ENCODE data around the gene FALEC. TPM values are rescaled to one million over a fixed set of nuclear protein-coding genes. Genes with fewer than 3 reads are reported as not detected.

Gene FALEC
- total RNA-seq, 2 experiments from 2014 or later: not detected

GRCh38 chr1:150566589-150567340, 51.2 kb downstream of the FALEC start:
- no peak for TF ChIP-seq CTCF (IDR thresholded peaks at IDR 0.05)
- Mint-ChIP-seq H3K4me1 (ENCODE audit: low read depth) (peaks cover 79% of the 10 kb centered on the region), H3K36me3 (ENCODE audit: low read depth) (peaks cover 29% of the 10 kb centered on the region), H3K27ac (peak overlapping the region; percentile 97), H3K27me3 (no peaks in the 10 kb centered on the region), H3K9me3 (no peaks in the 10 kb centered on the region), H3K4me3 (peak overlapping the region; percentile 62)
- POLR2A ChIA-PET: interaction anchor here (0.7 to 24.5 kb wide), 3 partner anchors 9 to 51 kb away, joined by 3 to 678 read pairs (median 542); partner anchors contain the start of genes ENSA, FALEC and MCL1
- CTCF ChIA-PET: interaction anchor here (0.8 to 11.2 kb wide), 3 partner anchors 11 to 219 kb away, joined by 3 to 324 read pairs (median 42); partner anchors contain the start of genes ENSA and MCL1
- DNase-seq: no peak
- no peak for ATAC-seq
- intact Hi-C loops (cut with micrococcal nuclease): loop anchor here (10.0 kb wide), 1 partner anchor 128 kb away; the partner anchor contains the start of gene GOLPH3L

GRCh38 chr1:150567341-150567716, 51.8 kb downstream of the FALEC start:
- Mint-ChIP-seq H3K9me3 (no peaks in the 10 kb centered on the region), H3K4me1 (ENCODE audit: low read depth) (peaks cover 82% of the 10 kb centered on the region), H3K36me3 (ENCODE audit: low read depth) (peaks cover 32% of the 10 kb centered on the region), H3K27me3 (no peaks in the 10 kb centered on the region), H3K27ac (peak overlapping the region; percentile 97), H3K4me3 (peak overlapping the region; percentile 62)
- POLR2A ChIA-PET: interaction anchor here (0.7 to 24.5 kb wide), 7 partner anchors 9 to 323 kb away, joined by 3 to 678 read pairs (median 5); partner anchors contain the start of genes ENSA, FALEC, GOLPH3L and MCL1
- peak; percentile 35 for ATAC-seq
- intact Hi-C loops (cut with micrococcal nuclease): loop anchor here (10.0 kb wide), 1 partner anchor 127 kb away; the partner anchor contains the start of gene GOLPH3L
- peak; percentile 85 for DNase-seq
- no peak for TF ChIP-seq CTCF (IDR thresholded peaks at IDR 0.05)
- CTCF ChIA-PET: interaction anchor here (4.1 to 15.9 kb wide), 3 partner anchors 6 to 53 kb away, joined by 42 to 324 read pairs (median 237); partner anchors contain the start of genes ENSA and MCL1

GRCh38 chr1:150567717-150568593, 52.4 kb downstream of the FALEC start:
- no peak for TF ChIP-seq CTCF (IDR thresholded peaks at IDR 0.05)
- Mint-ChIP-seq H3K36me3 (ENCODE audit: low read depth) (peaks cover 39% of the 10 kb centered on the region), H3K4me1 (ENCODE audit: low read depth) (peaks cover 84% of the 10 kb centered on the region), H3K9me3 (no peaks in the 10 kb centered on the region), H3K4me3 (peak overlapping the region; percentile 62), H3K27me3 (no peaks in the 10 kb centered on the region), H3K27ac (peak overlapping the region; percentile 97)
- intact Hi-C loops (cut with micrococcal nuclease): loop anchor here (10.0 kb wide), 1 partner anchor 127 kb away; the partner anchor contains the start of gene GOLPH3L
- CTCF ChIA-PET: interaction anchor here (1.0 to 15.9 kb wide), 4 partner anchors 6 to 129 kb away, joined by 3 to 324 read pairs (median 140); partner anchors contain the start of genes ENSA, GOLPH3L and MCL1
- ATAC-seq (peak; percentile 22), DNase-seq (peak; percentile 68)
- POLR2A ChIA-PET: interaction anchor here (0.5 to 24.5 kb wide), 9 partner anchors 4 to 543 kb away, joined by 3 to 678 read pairs (median 5); partner anchors contain the start of genes ENSA, GOLPH3L, MCL1 and TARS2

GRCh38 chr1:150568594-150568966, 53.0 kb downstream of the FALEC start:
- H3K27ac Mint-ChIP-seq: peak overlapping the region; percentile 97
- CTCF ChIA-PET: interaction anchor here (1.0 to 15.9 kb wide), 4 partner anchors 7 to 129 kb away, joined by 3 to 324 read pairs (median 140); partner anchors contain the start of genes ENSA, GOLPH3L and MCL1
- H3K4me3 Mint-ChIP-seq: peak overlapping the region; percentile 62
- intact Hi-C loops (cut with micrococcal nuclease): loop anchor here (10.0 kb wide), 1 partner anchor 126 kb away; the partner anchor contains the start of gene GOLPH3L
- H3K9me3 Mint-ChIP-seq: no peaks in the 10 kb centered on the region
- POLR2A ChIA-PET: interaction anchor here (0.5 to 24.5 kb wide), 8 partner anchors 5 to 542 kb away, joined by 3 to 678 read pairs (median 5); partner anchors contain the start of genes ENSA, GOLPH3L, MCL1 and TARS2
- no peak for ATAC-seq
- peaks cover 84% of the 10 kb centered on the region for H3K4me1 Mint-ChIP-seq (ENCODE audit: low read depth)
- no peaks in the 10 kb centered on the region for H3K27me3 Mint-ChIP-seq
- peaks cover 45% of the 10 kb centered on the region for H3K36me3 Mint-ChIP-seq (ENCODE audit: low read depth)
- no peak for DNase-seq
- TF ChIP-seq CTCF (IDR thresholded peaks at IDR 0.05): no peak

Measured in activated CD8-positive, alpha-beta T cell treated with anti-CD3 and anti-CD28 coated beads for 36 hours (primary cell).